ENCODE results near the gene BEGAIN.

The BEGAIN gene

DNA sequence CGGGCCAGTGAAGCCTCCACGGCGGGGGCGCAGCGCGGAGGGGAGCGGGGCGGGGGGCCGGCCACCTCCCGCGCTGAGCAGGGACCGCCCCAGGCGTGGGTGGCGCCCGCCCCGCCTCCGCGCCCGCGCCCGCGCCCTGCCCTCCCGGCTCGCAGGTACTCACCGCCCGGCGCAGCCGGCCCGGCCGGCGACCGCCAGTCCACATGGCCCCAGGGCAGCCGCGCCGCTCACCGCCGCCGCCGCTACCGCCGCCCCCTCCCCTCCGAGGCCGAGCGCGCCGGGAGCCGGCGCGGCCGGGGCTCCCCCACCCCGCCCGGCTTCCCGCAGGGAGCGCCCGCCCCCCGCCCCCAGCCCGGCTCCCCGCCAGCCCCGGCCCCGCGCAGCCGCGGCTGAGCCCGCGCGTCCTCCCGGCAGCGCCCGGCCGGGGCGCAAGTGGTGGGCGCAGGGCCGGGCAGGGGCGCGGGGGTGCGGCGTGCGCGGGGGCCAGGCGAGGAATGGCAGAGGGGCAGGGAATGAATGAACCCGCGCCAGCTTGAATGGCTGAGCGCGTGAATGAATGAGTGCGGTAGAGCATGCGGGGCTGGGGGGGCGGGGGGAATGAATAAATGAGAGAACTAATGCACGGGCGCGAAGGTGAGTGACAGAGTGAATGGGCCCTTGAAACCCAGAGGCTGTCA lies at the start of gene BEGAIN:
Gene BEGAIN (minus strand): TSS at position 332 of the 677 bp plus-strand sequence. CDS start 127 bp downstream, at position 205.
- TF ChIP-seq Cebpa-rat (IDR thresholded peaks at IDR 0.05): no peak
- H3K4me1 ChIP-seq: peaks cover 11 to 43% (median 38%) of the 10 kb centered on the region in 10 experiments; a peak in 19 of 20 replicates
- H3K27ac ChIP-seq: peak within 1 kb of the TSS in 9 of 11 experiments; percentile 56 to 77 (median 68); a peak in 16 of 22 replicates
- peak within 1 kb of the TSS in 10 of 11 experiments; percentile 55 to 77 (median 73); a peak in 20 of 22 replicates for H3K9ac ChIP-seq
- H3K36me3 ChIP-seq: no peaks in the 10 kb centered on the region
- peak within 1 kb of the TSS; percentile 56 to 78 (median 67) for H3K4me3 ChIP-seq
- no peaks in the 10 kb centered on the region for H3K9me3 ChIP-seq (replicated peaks in 1 of 11)
- peaks cover 15 to 32% (median 22%) of the 10 kb centered on the region in 11 experiments; a peak in 21 of 22 replicates for H3K27me3 ChIP-seq
- peak within 1 kb of the TSS; percentile 93 to 100 (median 99) for H3K4me2 ChIP-seq
- H4K20me1 ChIP-seq: peaks cover 0 to 13% (median 0%) of the 10 kb centered on the region in 11 experiments; a peak in 5 of 22 replicates

DNA sequence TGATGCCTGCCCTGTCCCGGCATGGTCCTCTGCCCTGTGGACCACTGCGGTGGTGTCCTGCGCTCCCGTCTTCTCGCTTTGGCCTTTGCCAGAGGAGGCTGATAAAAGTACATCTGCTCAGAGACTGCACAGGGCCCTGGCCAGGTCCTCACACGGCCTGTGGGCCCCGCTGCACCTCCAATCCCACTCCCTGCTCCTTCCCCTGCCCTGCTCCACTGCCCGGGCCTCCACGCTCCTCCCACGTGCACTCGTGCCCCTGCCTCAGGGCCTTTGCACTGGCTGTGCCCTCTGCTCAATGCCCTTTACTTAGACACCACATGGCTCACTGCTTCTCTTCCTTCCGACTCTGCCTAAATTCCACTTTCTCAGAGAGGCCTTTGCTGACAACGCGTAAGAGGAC lies 49.3 kb upstream of the BEGAIN start:
- H3K4me1 ChIP-seq: peaks cover 22 to 42% (median 32%) of the 10 kb centered on the region in 10 experiments
- no peaks in the 10 kb centered on the region for H3K36me3 ChIP-seq
- no peak for TF ChIP-seq Cebpa-rat (IDR thresholded peaks at IDR 0.05)
- H4K20me1 ChIP-seq: 0 out of 22 replicates have a peak, but pooled peaks cover 0 to 13% (median 0%) of the 10 kb centered on the region in 11 experiments
- H3K9ac ChIP-seq: no peak overlapping the region
- H3K27ac ChIP-seq: no peak overlapping the region
- H3K4me3 ChIP-seq: no peak overlapping the region
- no peaks in the 10 kb centered on the region for H3K9me3 ChIP-seq (replicated peaks in 1 of 11)
- peaks cover 0 to 10% (median 0%) of the 10 kb centered on the region in 11 experiments; a peak in 2 of 22 replicates for H3K27me3 ChIP-seq
- H3K4me2 ChIP-seq: no peak overlapping the region

- Histone ChIP-seq H4K20me1 (0 out of 22 replicates have a peak, but pooled peaks cover 0 to 7% (median 0%) of the 10 kb centered on the region in 11 experiments), H3K4me1 (peaks cover 0 to 17% (median 6%) of the 10 kb centered on the region in 10 experiments; a peak in 17 of 20 replicates), H3K4me3 (no peak overlapping the region), H3K27me3 (no peaks in the 10 kb centered on the region), H3K27ac (no peak overlapping the region), H3K9ac (no peak overlapping the region), H3K9me3 (replicated peaks in 1 of 11) (no peaks in the 10 kb centered on the region), H3K36me3 (no peaks in the 10 kb centered on the region), H3K4me2 (no peak overlapping the region)
- no peak for TF ChIP-seq Cebpa-rat (IDR thresholded peaks at IDR 0.05)
Measured at GRCh38 chr14:100634026-100634425, 46.8 kb upstream of the BEGAIN start.

DNA sequence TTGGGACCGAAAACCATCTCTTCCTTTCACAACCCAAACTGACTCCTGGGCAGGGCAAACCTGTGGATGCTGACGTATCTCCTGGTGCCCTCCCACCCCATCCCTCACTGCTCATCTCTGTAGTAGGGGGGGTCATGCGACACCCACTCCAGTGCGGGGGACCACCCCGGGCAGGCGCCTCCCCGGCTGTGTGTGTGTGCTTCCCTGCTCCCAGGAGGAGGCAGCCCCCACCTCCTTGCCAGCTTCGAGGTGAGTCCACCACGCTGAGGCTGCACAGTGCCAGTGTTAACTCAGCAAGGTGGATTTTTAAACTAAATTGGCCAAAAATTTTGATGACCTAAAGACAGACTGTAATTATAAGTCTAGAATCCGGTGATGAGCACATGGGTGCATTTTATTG lies 46.2 kb upstream of the BEGAIN start:
- H3K4me2 ChIP-seq: no peak overlapping the region
- H3K36me3 ChIP-seq: no peaks in the 10 kb centered on the region
- H4K20me1 ChIP-seq: 0 out of 22 replicates have a peak, but pooled peaks cover 0 to 7% (median 0%) of the 10 kb centered on the region in 11 experiments
- no peak overlapping the region for H3K4me3 ChIP-seq
- H3K9me3 ChIP-seq (replicated peaks in 1 of 11): no peaks in the 10 kb centered on the region
- no peaks in the 10 kb centered on the region for H3K27me3 ChIP-seq
- H3K27ac ChIP-seq: no peak overlapping the region
- TF ChIP-seq Cebpa-rat (IDR thresholded peaks at IDR 0.05): no peak
- H3K9ac ChIP-seq: no peak overlapping the region
- H3K4me1 ChIP-seq: peaks cover 0 to 10% (median under 1%) of the 10 kb centered on the region in 10 experiments; a peak in 6 of 20 replicates

DNA sequence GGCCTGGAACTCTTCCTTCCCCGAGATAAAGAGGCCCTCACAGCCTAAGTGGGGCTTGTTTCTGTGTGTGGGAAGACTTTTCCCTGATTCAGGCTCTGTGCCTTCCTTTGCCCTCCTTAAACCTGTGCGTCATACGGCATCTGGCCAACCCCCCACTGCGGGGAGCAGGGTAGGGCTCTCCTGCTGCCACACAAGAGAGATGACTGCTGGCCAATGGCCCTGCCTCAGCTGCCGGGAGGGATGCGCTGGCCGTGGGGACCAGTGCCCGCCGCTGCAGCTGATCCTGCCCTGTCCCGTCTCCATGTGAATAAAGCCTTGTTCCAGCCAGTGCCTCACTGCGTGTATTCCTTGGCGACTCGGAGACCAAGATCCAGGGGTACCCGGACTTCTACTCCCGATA lies 42.5 kb upstream of the BEGAIN start:
- H3K4me2 ChIP-seq: no peak overlapping the region
- TF ChIP-seq Cebpa-rat (IDR thresholded peaks at IDR 0.05): no peak
- H3K27me3 ChIP-seq: no peaks in the 10 kb centered on the region
- H3K36me3 ChIP-seq: no peaks in the 10 kb centered on the region
- no peak overlapping the region for H3K9ac ChIP-seq
- H3K4me3 ChIP-seq: no peak overlapping the region
- H4K20me1 ChIP-seq: 0 out of 22 replicates have a peak, but pooled peaks cover 0 to 4% (median 0%) of the 10 kb centered on the region in 11 experiments
- peaks cover 0 to 9% (median 5%) of the 10 kb centered on the region in 11 experiments; a peak in 7 of 22 replicates for H3K9me3 ChIP-seq (replicated peaks in 1 of 11)
- H3K4me1 ChIP-seq: no peaks in the 10 kb centered on the region
- no peak overlapping the region for H3K27ac ChIP-seq

DNA sequence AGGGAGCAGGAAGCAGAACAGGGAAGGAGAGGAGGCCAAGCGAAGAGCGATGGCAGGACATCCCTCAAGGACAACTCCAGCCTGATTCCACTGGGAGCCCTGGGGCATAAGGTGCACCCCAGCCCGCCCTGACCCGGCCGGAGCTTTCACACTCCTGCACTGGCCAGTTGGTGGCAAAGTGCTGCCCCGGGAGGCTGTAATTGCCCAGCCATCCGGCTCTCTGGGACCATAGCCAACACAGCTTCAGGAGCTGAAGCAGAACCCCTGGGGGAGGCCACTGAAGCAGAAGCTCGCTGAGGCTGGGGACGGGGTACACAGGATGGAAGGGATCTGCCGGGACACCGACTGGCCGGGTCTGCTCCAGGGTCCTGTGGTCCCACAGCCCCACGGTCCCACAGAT lies 41.9 kb upstream of the BEGAIN start:
- H3K4me3 ChIP-seq: no peak overlapping the region
- 0 out of 22 replicates have a peak, but pooled peaks cover 0 to under 1% (median 0%) of the 10 kb centered on the region in 11 experiments for H4K20me1 ChIP-seq
- no peak overlapping the region for H3K27ac ChIP-seq
- no peak overlapping the region for H3K4me2 ChIP-seq
- H3K9me3 ChIP-seq (replicated peaks in 1 of 11): peaks cover 0 to 9% (median 5%) of the 10 kb centered on the region in 11 experiments; a peak in 7 of 22 replicates
- no peak overlapping the region for H3K9ac ChIP-seq
- no peaks in the 10 kb centered on the region for H3K27me3 ChIP-seq
- H3K4me1 ChIP-seq: no peaks in the 10 kb centered on the region
- H3K36me3 ChIP-seq: no peaks in the 10 kb centered on the region
- TF ChIP-seq Cebpa-rat (IDR thresholded peaks at IDR 0.05): no peak

GRCh38 chr14:100628225-100628624 lies 41.0 kb upstream of the BEGAIN start:
- H3K9ac ChIP-seq: no peak overlapping the region
- H3K4me3 ChIP-seq: no peak overlapping the region
- H4K20me1 ChIP-seq: no peaks in the 10 kb centered on the region
- no peak overlapping the region for H3K4me2 ChIP-seq
- no peak overlapping the region for H3K27ac ChIP-seq
- no peaks in the 10 kb centered on the region for H3K27me3 ChIP-seq
- TF ChIP-seq Cebpa-rat (IDR thresholded peaks at IDR 0.05): no peak
- H3K9me3 ChIP-seq (replicated peaks in 1 of 11): peaks cover 0 to 9% (median 5%) of the 10 kb centered on the region in 11 experiments; a peak in 7 of 22 replicates
- H3K36me3 ChIP-seq: no peaks in the 10 kb centered on the region
- H3K4me1 ChIP-seq: peaks cover 0 to 3% (median 1%) of the 10 kb centered on the region in 10 experiments; a peak in 12 of 20 replicates

DNA sequence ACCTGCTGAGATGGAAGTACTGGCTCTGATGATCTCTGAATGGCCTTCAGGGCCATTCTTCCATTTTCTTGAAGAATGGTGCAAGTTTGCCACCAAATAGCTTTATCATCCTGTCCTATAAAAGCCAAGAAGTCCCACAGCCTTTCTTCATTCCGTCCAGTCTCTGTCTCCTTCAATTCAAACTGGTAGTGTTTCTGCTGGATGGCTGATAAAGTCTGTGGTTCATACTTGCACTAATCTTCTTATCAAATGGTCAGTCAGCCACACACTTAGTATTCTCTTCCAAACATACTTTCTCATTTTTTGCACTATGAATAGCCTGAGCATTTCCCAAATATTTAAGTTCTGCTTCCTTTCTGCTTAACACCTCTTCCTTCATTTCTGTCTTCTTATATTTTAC lies 39.4 kb upstream of the BEGAIN start:
- no peak overlapping the region for H3K9ac ChIP-seq
- peaks cover 0 to 9% (median 5%) of the 10 kb centered on the region in 11 experiments; a peak in 7 of 22 replicates for H3K9me3 ChIP-seq (replicated peaks in 1 of 11)
- no peak overlapping the region for H3K4me3 ChIP-seq
- no peak for TF ChIP-seq Cebpa-rat (IDR thresholded peaks at IDR 0.05)
- H3K36me3 ChIP-seq: no peaks in the 10 kb centered on the region
- no peaks in the 10 kb centered on the region for H4K20me1 ChIP-seq
- no peak overlapping the region for H3K4me2 ChIP-seq
- H3K27ac ChIP-seq: no peak overlapping the region
- no peaks in the 10 kb centered on the region for H3K27me3 ChIP-seq
- peaks cover 15 to 19% (median 17%) of the 10 kb centered on the region in 10 experiments for H3K4me1 ChIP-seq

DNA sequence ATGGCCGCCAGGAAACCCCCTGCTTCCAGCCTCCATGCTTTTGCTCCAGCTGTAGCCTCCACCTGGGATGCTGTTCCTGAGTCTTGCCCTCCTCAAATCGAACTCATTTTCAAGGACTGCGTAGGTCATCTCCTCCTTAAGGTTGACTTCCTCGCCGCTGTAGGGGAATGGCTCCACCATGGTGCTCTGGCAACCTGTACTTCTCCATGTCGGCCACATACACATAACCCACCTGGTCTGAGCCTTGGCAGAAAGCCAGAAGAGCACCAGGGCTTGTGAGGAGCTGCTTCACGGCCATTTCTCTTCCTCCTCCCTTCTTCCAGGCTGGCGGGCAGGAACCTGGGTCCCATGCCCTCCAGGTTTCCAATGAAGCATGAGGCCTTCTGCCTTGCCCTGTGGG lies 36.7 kb upstream of the BEGAIN start:
- peaks cover 31 to 39% (median 36%) of the 10 kb centered on the region in 10 experiments for H3K4me1 ChIP-seq
- no peak overlapping the region for H3K4me2 ChIP-seq
- no peak overlapping the region for H3K4me3 ChIP-seq
- H4K20me1 ChIP-seq: no peaks in the 10 kb centered on the region
- no peak for TF ChIP-seq Cebpa-rat (IDR thresholded peaks at IDR 0.05)
- peaks cover 0 to 9% (median 5%) of the 10 kb centered on the region in 11 experiments; a peak in 7 of 22 replicates for H3K9me3 ChIP-seq (replicated peaks in 1 of 11)
- H3K27ac ChIP-seq: no peak overlapping the region
- H3K36me3 ChIP-seq: no peaks in the 10 kb centered on the region
- H3K9ac ChIP-seq: no peak overlapping the region
- no peaks in the 10 kb centered on the region for H3K27me3 ChIP-seq
